Bronchial epithelial cell (primary cell): ENCODE results near the gene DBN1. TPM values are rescaled to one million over a fixed set of nuclear protein-coding genes. Genes with fewer than 3 reads are reported as not detected.

ENCODE experiments used
- DNase-seq: peaks from one replicate; pipeline ENCODE4 v3.0.0-alpha.2; 2010; ENCODE audit warnings: low read depth
- FAIRE-seq: peaks from 2 replicates; lab custom pipeline; 2011; peaks lifted over from hg19 to GRCh38; lab: Jason Lieb, UNC
- H3K27me3 ChIP-seq: 2 replicates; pipeline ENCODE4 v1.5.1; 2011; ENCODE audit warnings: low read length; ENCODE audit not compliant: control insufficient read depth, insufficient read depth
- H3K36me3 ChIP-seq: 2 replicates; pipeline ENCODE4 v1.5.1; 2011; ENCODE audit warnings: low read length; ENCODE audit not compliant: control insufficient read depth, insufficient read depth
- H3K4me3 ChIP-seq: 2 replicates; pipeline ENCODE4 v1.5.1; 2011; ENCODE audit warnings: mild to moderate bottlenecking, low read depth, low read length, control low read depth
- CTCF ChIP-seq: IDR thresholded peaks from 2 replicates; pipeline ENCODE4 v1.5.1; 2011; ENCODE audit warnings: mild to moderate bottlenecking, moderate library complexity, low read length, control low read depth, inconsistent platforms; ENCODE audit not compliant: insufficient read depth, severe bottlenecking
- total RNA-seq: library from RNA; depleted of rRNA; stranded (reverse); fragments of >200 nt; gene quantifications from 2 replicates; pipeline ENCODE4 v1.2.1, GENCODE V29; 2014

The DBN1 gene
- total RNA-seq, 1 donor from 2014 or later, result 58.7 TPM

- peaks cover 34% of the 10 kb centered on the region for H3K36me3 ChIP-seq
- no peak overlapping the region for H3K4me3 ChIP-seq
- no peaks in the 10 kb centered on the region for H3K27me3 ChIP-seq
- FAIRE-seq, result no peak
- DNase-seq, result no peak
- no peak for TF ChIP-seq CTCF
Measured at GRCh38 chr5:177469750-177470525, 3.5 kb downstream of the DBN1 start.

GRCh38 chr5:177468685-177469628 lies 4.5 kb downstream of the DBN1 start:
- no peak for FAIRE-seq
- Histone ChIP-seq H3K36me3 (peaks cover 34% of the 10 kb centered on the region), H3K27me3 (no peaks in the 10 kb centered on the region)

GRCh38 chr5:177468329-177468684 lies 5.1 kb downstream of the DBN1 start:
- Histone ChIP-seq H3K4me3 (no peak overlapping the region), H3K27me3 (no peaks in the 10 kb centered on the region), H3K36me3 (peaks cover 36% of the 10 kb centered on the region)
- peak; percentile 48 for DNase-seq
- no peak for FAIRE-seq
- TF ChIP-seq CTCF, result no peak

More at GRCh38 chr5:177468685-177469628, 4.5 kb downstream of the DBN1 start:
- no peak for TF ChIP-seq CTCF
- no peak overlapping the region for H3K4me3 ChIP-seq
- DNase-seq, result peak; percentile 46

- H3K36me3 ChIP-seq, result peaks cover 37% of the 10 kb centered on the region
- H3K4me3 ChIP-seq, result no peak overlapping the region
- no peak for DNase-seq
- no peak for TF ChIP-seq CTCF
- FAIRE-seq, result no peak
- no peaks in the 10 kb centered on the region for H3K27me3 ChIP-seq
Measured at GRCh38 chr5:177467436-177467835, 6.0 kb downstream of the DBN1 start.

GRCh38 chr5:177466861-177467260 lies 6.6 kb downstream of the DBN1 start:
- no peak for DNase-seq
- no peak for TF ChIP-seq CTCF
- peaks cover 36% of the 10 kb centered on the region for H3K36me3 ChIP-seq

More at GRCh38 chr5:177466861-177467260, 6.6 kb downstream of the DBN1 start:
- no peak for FAIRE-seq
- H3K4me3 ChIP-seq, result no peak overlapping the region
- H3K27me3 ChIP-seq, result no peaks in the 10 kb centered on the region
